ENCODE data around the gene DYNLT1.
"Not testable (repeated sequence)": the region's sequence is repeated elsewhere in the genome, so short reads cannot be mapped to it uniquely, and the experiment has no call there.

The DYNLT1 gene

DNA sequence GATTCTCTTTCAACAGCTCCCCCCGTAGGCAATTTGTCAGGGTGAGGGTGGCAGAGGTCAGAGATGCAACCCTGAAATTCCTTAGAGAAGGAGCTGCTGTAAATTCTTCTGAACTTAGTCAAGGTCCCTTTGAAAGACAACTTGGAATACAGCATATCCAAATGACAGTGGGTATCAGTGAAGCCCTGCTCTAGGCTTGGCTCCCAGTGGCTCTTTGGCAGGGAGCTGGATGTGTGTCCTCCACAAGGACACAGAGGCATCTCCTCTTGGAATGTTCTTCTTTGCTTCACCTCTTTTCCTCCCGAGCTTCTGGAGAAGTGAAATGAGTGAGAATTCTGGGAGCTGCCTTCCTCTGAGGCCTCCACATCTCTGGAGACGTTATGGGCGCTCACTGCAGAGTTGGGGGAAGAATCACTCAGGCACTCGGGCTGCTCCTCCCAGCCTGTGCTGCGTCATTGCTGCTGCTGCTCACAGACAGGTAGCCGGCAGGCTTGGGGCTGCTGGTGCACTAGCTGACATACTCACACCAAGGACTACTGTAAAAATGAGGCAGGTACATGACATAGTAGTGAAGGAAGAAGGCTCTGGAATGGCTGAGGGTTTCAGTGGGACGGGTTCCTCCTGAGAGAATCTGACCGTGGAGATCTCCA is 34.1 kb downstream of the DYNLT1 start:
- Mint-ChIP-seq H3K27me3 (ENCODE audit: low read depth) (no peaks in the 10 kb centered on the region), H3K4me1 (ENCODE audit: low read depth) (peaks cover 1% of the 10 kb centered on the region), H3K36me3 (ENCODE audit: low read depth) (peaks cover 44% of the 10 kb centered on the region), H3K9me3 (peaks cover 3% of the 10 kb centered on the region), H3K27ac (no peak overlapping the region), H3K4me3 (no peak overlapping the region)

DNA sequence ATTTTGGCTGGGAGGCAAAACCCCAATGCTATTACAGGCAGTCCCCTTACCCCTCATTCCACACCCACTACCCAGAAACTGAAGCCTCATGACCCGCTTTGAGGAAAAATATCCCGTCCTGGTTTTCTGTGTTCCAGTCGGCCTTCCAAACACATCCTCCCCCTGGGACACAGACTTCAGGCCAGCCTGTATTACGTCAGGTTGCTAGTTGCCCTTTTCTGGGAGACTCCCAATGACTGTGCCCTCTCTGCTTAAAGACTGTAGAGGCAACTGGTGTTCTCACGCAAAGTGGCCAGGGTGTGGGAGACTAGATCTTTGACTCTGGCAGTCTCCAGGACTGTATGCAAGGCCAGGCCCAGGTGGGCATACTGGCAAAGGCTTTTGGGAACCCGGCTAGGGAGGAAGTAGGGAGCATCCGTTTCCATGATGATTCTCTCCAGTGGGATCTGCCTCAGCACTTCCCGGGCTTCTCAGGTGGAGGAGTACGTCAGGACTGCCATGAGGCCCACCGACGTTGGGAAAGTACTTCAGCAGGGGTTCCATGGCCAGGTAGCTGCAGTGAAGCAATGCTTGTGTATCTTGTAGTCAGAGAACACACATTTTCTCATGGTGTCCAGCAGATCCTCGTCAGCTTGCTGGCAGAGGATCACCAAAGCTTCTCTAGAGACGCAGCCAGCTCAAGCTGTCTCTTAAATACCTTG is 34.9 kb downstream of the DYNLT1 start:
- H3K9me3 Mint-ChIP-seq, result no peaks in the 10 kb centered on the region
- no peak overlapping the region for H3K27ac Mint-ChIP-seq
- peaks cover 38% of the 10 kb centered on the region for H3K36me3 Mint-ChIP-seq (ENCODE audit: low read depth)

GRCh38 chr6:158608221-158608620 is 36.3 kb downstream of the DYNLT1 start:
- Mint-ChIP-seq H3K4me3 (no peak overlapping the region), H3K27me3 (ENCODE audit: low read depth) (no peaks in the 10 kb centered on the region), H3K36me3 (ENCODE audit: low read depth) (peaks cover 40% of the 10 kb centered on the region)

More for the DNA sequence above, 34.9 kb downstream of the DYNLT1 start:
- Mint-ChIP-seq H3K4me1 (ENCODE audit: low read depth) (peaks cover 3% of the 10 kb centered on the region), H3K27me3 (ENCODE audit: low read depth) (no peaks in the 10 kb centered on the region), H3K4me3 (no peak overlapping the region)

GRCh38 chr6:158607411-158608170 is 37.0 kb downstream of the DYNLT1 start:
- Mint-ChIP-seq H3K27me3 (ENCODE audit: low read depth) (no peaks in the 10 kb centered on the region), H3K36me3 (ENCODE audit: low read depth) (peaks cover 44% of the 10 kb centered on the region), H3K4me1 (ENCODE audit: low read depth) (peaks cover 3% of the 10 kb centered on the region), H3K27ac (no peak overlapping the region), H3K4me3 (no peak overlapping the region), H3K9me3 (no peaks in the 10 kb centered on the region)

More at GRCh38 chr6:158608221-158608620, 36.3 kb downstream of the DYNLT1 start:
- Mint-ChIP-seq H3K4me1 (ENCODE audit: low read depth) (peaks cover 3% of the 10 kb centered on the region), H3K9me3 (no peaks in the 10 kb centered on the region), H3K27ac (no peak overlapping the region)

GRCh38 chr6:158606935-158607334 is 37.6 kb downstream of the DYNLT1 start:
- Mint-ChIP-seq H3K4me3 (no peak overlapping the region), H3K27me3 (ENCODE audit: low read depth) (no peaks in the 10 kb centered on the region), H3K27ac (no peak overlapping the region), H3K36me3 (ENCODE audit: low read depth) (peaks cover 45% of the 10 kb centered on the region), H3K4me1 (ENCODE audit: low read depth) (peaks cover 3% of the 10 kb centered on the region), H3K9me3 (no peaks in the 10 kb centered on the region)

DNA sequence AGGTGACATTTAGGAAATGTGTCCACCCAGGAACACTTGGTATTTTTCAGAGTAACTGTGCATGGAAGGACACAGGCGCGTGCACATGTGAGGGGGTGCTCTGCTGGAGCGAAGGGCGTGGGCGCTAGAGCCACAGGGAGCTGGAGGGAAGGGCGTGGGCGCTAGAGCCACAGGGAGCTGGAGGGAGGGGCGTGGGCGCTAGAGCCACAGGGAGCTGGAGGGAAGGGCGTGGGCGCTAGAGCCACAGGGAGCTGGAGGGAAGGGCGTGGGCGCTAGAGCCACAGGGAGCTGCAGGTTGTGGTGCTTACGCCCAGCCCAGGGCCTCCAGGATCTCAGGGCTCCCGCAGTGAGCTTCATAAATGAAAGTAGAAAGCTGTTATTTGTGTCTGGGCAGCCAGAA is 38.5 kb downstream of the DYNLT1 start:
- not testable (repeated sequence) for H3K9me3 Mint-ChIP-seq; H3K4me1 Mint-ChIP-seq (ENCODE audit: low read depth); H3K27ac Mint-ChIP-seq; H3K27me3 Mint-ChIP-seq (ENCODE audit: low read depth); H3K4me3 Mint-ChIP-seq
- H3K36me3 Mint-ChIP-seq (ENCODE audit: low read depth), result peaks cover 40% of the 10 kb centered on the region

DNA sequence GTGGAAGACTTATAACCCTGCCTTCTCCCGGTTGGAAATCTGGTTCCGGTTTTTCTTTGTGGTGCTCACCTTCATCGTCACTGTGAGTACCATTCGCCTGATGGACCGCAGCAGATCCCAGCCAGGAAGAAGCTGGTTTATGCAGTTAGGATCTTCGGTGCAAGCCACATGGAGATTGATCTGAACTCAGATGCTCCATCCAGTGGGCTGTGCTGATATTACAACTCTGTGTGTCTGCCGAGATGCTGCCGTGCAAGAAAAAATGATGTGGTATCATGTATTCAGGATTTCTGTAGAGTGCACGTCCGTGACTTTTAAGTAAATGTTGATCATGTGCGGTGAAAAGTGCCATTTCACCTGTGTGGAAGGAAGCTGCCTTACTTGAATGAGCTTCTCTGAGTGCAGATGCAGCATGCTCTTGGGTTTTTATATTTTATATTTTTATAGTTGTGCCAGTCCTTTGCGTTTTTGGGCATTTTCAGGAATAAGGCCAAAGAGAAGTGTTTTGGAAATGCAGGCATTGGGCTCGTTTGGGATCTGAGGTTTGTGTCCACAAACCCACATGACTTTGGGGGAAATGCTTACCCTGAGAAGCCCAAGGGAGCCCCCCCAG is 39.2 kb downstream of the DYNLT1 start:
- peaks cover 3% of the 10 kb centered on the region for H3K4me1 Mint-ChIP-seq (ENCODE audit: low read depth)
- H3K4me3 Mint-ChIP-seq, result no peak overlapping the region
- H3K27ac Mint-ChIP-seq, result no peak overlapping the region
- no peaks in the 10 kb centered on the region for H3K9me3 Mint-ChIP-seq
- H3K27me3 Mint-ChIP-seq (ENCODE audit: low read depth), result no peaks in the 10 kb centered on the region
- H3K36me3 Mint-ChIP-seq (ENCODE audit: low read depth), result peaks cover 37% of the 10 kb centered on the region

- H3K27ac Mint-ChIP-seq, result no peak overlapping the region
- no peaks in the 10 kb centered on the region for H3K27me3 Mint-ChIP-seq (ENCODE audit: low read depth)
- peaks cover 32% of the 10 kb centered on the region for H3K36me3 Mint-ChIP-seq (ENCODE audit: low read depth)
- peaks cover 3% of the 10 kb centered on the region for H3K4me1 Mint-ChIP-seq (ENCODE audit: low read depth)
- H3K9me3 Mint-ChIP-seq, result no peaks in the 10 kb centered on the region
- H3K4me3 Mint-ChIP-seq, result no peak overlapping the region
Measured at GRCh38 chr6:158604048-158604406, 40.5 kb downstream of the DYNLT1 start.

DNA sequence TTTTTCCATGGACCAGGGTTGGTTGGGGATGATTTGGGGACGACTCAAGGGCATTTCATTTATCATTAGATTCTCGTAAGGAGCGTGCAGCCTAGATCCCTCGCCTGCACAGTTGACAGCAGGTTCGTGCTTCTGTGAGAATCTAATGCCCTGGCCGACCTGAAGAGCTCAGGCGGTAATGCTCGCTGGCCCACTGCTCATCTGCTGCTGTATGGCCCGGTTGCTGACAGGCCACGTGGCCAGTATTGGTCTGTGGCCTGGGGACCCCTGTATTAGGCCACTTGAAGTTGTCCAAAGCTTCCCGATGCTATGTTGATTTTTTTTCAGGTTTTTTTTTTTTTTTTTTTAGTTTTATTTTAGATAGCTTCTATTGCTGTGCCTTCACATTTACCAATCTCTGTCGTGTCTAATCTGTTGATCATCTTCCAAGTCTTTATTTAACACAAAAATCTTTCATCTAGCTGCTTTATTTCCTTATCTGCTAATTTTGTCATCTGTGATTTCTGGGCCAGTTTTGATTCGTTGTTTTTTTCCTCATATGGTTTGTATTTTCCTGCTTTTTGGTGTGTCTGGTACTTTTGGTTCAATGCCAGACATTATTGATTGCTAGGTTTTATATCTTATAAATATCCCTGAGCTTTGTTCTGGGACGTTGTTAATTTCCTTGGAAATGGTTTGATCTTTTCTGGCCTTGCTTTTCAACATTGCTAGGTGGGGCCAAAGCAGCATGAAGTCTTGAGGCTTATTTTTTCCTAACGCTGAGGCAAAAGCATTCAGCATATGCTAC is 41.1 kb downstream of the DYNLT1 start:
- H3K36me3 Mint-ChIP-seq (ENCODE audit: low read depth), result peaks cover 29% of the 10 kb centered on the region
- no peaks in the 10 kb centered on the region for H3K9me3 Mint-ChIP-seq
- peaks cover 3% of the 10 kb centered on the region for H3K4me1 Mint-ChIP-seq (ENCODE audit: low read depth)
- H3K4me3 Mint-ChIP-seq, result no peak overlapping the region
- H3K27ac Mint-ChIP-seq, result no peak overlapping the region
- H3K27me3 Mint-ChIP-seq (ENCODE audit: low read depth), result no peaks in the 10 kb centered on the region

DNA sequence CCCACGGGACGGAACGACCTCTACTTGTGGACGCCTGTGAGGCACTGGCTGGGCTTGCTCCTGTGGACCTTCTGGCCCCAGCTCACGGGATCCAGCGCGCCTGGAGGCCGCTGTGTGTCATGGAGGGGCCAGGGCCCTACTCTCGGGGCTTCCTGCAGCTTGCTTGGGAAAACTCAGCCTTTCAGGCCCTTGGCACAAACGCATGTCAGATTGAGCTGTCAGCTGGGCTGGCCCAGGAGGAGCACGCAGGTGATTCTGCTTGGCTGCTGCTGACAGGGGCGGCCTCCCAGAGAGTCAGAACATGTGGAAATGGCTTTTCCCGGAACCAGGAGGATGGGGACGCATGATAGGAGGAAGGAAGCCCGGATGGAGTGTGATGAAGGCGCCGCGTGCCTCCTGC is 44.9 kb downstream of the DYNLT1 start:
- Mint-ChIP-seq H3K27ac (no peak overlapping the region), H3K27me3 (ENCODE audit: low read depth) (no peaks in the 10 kb centered on the region), H3K36me3 (ENCODE audit: low read depth) (peaks cover 30% of the 10 kb centered on the region), H3K9me3 (no peaks in the 10 kb centered on the region), H3K4me3 (no peak overlapping the region), H3K4me1 (ENCODE audit: low read depth) (no peaks in the 10 kb centered on the region)

- no peaks in the 10 kb centered on the region for H3K27me3 Mint-ChIP-seq (ENCODE audit: low read depth)
- no peak overlapping the region for H3K27ac Mint-ChIP-seq
- no peaks in the 10 kb centered on the region for H3K4me1 Mint-ChIP-seq (ENCODE audit: low read depth)
- H3K4me3 Mint-ChIP-seq, result no peak overlapping the region
- H3K36me3 Mint-ChIP-seq (ENCODE audit: low read depth), result peaks cover 29% of the 10 kb centered on the region
- H3K9me3 Mint-ChIP-seq, result no peaks in the 10 kb centered on the region
Measured at GRCh38 chr6:158597565-158597964, 47.0 kb downstream of the DYNLT1 start.

GRCh38 chr6:158596861-158597260 is 47.7 kb downstream of the DYNLT1 start:
- H3K4me1 Mint-ChIP-seq (ENCODE audit: low read depth), result no peaks in the 10 kb centered on the region
- H3K27ac Mint-ChIP-seq, result no peak overlapping the region
- H3K36me3 Mint-ChIP-seq (ENCODE audit: low read depth), result peaks cover 27% of the 10 kb centered on the region
- no peaks in the 10 kb centered on the region for H3K27me3 Mint-ChIP-seq (ENCODE audit: low read depth)
- no peak overlapping the region for H3K4me3 Mint-ChIP-seq
- no peaks in the 10 kb centered on the region for H3K9me3 Mint-ChIP-seq

DNA sequence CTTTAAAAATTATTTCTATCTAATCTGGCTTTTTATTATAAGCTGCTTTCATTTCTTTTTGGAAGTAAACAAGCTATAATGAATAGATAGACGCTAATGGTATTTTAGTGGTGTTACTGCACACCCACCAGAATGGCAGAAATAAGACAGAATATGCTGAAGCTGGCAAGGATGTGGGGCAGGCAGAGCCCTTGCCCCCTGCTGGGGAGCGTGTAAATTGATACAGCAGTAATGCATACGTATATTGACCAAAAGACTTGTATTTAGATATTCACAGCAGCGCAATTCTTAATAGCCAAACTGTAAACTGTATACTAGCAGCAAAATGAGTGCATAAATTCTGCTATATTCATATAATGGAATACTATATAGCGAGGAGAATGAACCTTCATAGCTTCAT is 49.3 kb downstream of the DYNLT1 start:
- Mint-ChIP-seq H3K27me3 (ENCODE audit: low read depth) (no peaks in the 10 kb centered on the region), H3K27ac (no peak overlapping the region), H3K4me3 (no peak overlapping the region), H3K9me3 (no peaks in the 10 kb centered on the region), H3K36me3 (ENCODE audit: low read depth) (peaks cover 32% of the 10 kb centered on the region), H3K4me1 (ENCODE audit: low read depth) (no peaks in the 10 kb centered on the region)

GRCh38 chr6:158593670-158594069 is 50.9 kb downstream of the DYNLT1 start:
- Mint-ChIP-seq H3K27ac (no peak overlapping the region), H3K9me3 (no peaks in the 10 kb centered on the region), H3K4me1 (ENCODE audit: low read depth) (no peaks in the 10 kb centered on the region), H3K27me3 (ENCODE audit: low read depth) (no peaks in the 10 kb centered on the region), H3K4me3 (no peak overlapping the region), H3K36me3 (ENCODE audit: low read depth) (peaks cover 41% of the 10 kb centered on the region)
